Panc1 (cell line): Measurements from ENCODE around the gene TC2N. TPM values are rescaled to one million over a fixed set of nuclear protein-coding genes. Genes with fewer than 3 reads are reported as not detected.

Experiments used
- ATAC-seq: fragments of 200-7000 bp; cut with Tn5 transposase; 2 replicates; pipeline ENCODE4 v1.9.1; 2020; ENCODE audit warnings: mild to moderate bottlenecking, moderate library complexity
- BruUV-seq: library from RNA; stranded (reverse); fragments of 400-500 nt; replicated peaks from 2 replicates; lab custom pipeline; 2021; lab: Mats Ljungman, UMichigan
- CTCF ChIA-PET: fragments of 300-600 bp; sonication (Branson Sonifier 250); formaldehyde crosslinking; loops from one replicate; lab custom pipeline; 2022; ENCODE audit warnings: antibody characterized with exemption; lab: Charles Lee
- POLR2A ChIA-PET: fragments of 300-600 bp; sonication (Branson Sonifier 250); formaldehyde crosslinking; loops from one replicate; lab custom pipeline; 2022; ENCODE audit warnings: antibody characterized with exemption; lab: Charles Lee
- DNase-seq: peaks from one replicate; pipeline ENCODE4 v3.0.0-alpha.2; 2010; ENCODE audit warnings: low read depth, low spot score
- H3K27ac ChIP-seq: 2 replicates; pipeline ENCODE4 v1.5.1; 2011; ENCODE audit warnings: mild to moderate bottlenecking, low read length, inconsistent platforms
- H3K27me3 ChIP-seq: fragments of 200-500 bp; sonication (Bioruptor generic); 2 replicates; pipeline ENCODE4 v1.6.0; 2014; ENCODE audit warnings: low read length, inconsistent platforms; ENCODE audit not compliant: control insufficient read depth, insufficient read depth
- H3K36me3 ChIP-seq: fragments of 200-500 bp; sonication (Bioruptor generic); 2 replicates; pipeline ENCODE4 v1.5.1; 2014; ENCODE audit warnings: inconsistent platforms, mild to moderate bottlenecking, low read length, moderate library complexity; ENCODE audit not compliant: control insufficient read depth, insufficient read depth
- H3K4me1 ChIP-seq: 2 replicates; pipeline ENCODE4 v1.5.1; 2011; ENCODE audit warnings: inconsistent platforms, mild to moderate bottlenecking, low read length, moderate library complexity; ENCODE audit not compliant: control insufficient read depth, insufficient read depth
- H3K4me3 ChIP-seq, 2 experiments: 2 replicates each; pipeline ENCODE4 v1.5.1; 2011 to 2012; ENCODE audit warnings: low read depth in 2 of 2, low read length in 2 of 2, mild to moderate bottlenecking in 2 of 2, inconsistent platforms in 1 of 2, moderate library complexity in 1 of 2
- H3K9me3 ChIP-seq: fragments of 200-500 bp; sonication (Bioruptor generic); 2 replicates; pipeline ENCODE4 v1.5.1; 2014; ENCODE audit warnings: low read depth, mild to moderate bottlenecking, inconsistent platforms, low read length, moderate library complexity; ENCODE audit not compliant: control insufficient read depth, insufficient read depth
- POLR2AphosphoS5 ChIP-seq: IDR thresholded peaks from 2 replicates; pipeline ENCODE4 v1.6.1; 2012; ENCODE audit warnings: mild to moderate bottlenecking, low read depth, low read length, moderate library complexity
- SIN3A ChIP-seq: IDR thresholded peaks from 2 replicates; pipeline ENCODE4 v1.6.1; 2012; ENCODE audit warnings: low read depth, mild to moderate bottlenecking, low read length, moderate library complexity, borderline replicate concordance; ENCODE audit not compliant: insufficient read depth
- TCF7L2 ChIP-seq: IDR thresholded peaks from 2 replicates; pipeline ENCODE4 v1.6.1; 2011; ENCODE audit warnings: mild to moderate bottlenecking, low read depth, low read length, inconsistent platforms
- in situ Hi-C: cut with HindIII; loops from 2 replicates; pipeline ENCODE4 v1.10.0; 2016; ENCODE audit warnings: low sequenced_read_pairs, low pct_unique_long_range_greater_than_20kb
- intact Hi-C: fragments of 100-400 bp; cut with micrococcal nuclease; formaldehyde crosslinking; loops from one replicate; pipeline ENCODE4 v1.10.0; 2022; ENCODE audit not compliant: unreplicated experiment
- total RNA-seq: library from RNA; stranded (reverse); gene quantifications from one replicate; pipeline ENCODE4 v1.2.1, GENCODE V29; 2021; ENCODE audit not compliant: unreplicated experiment
- TF ChIP-seq, protein P1 (sequence below), 2 experiments: IDR thresholded peaks; 2 replicates each; pipeline ENCODE4 v1.6.1; 2011 to 2012; ENCODE audit warnings: low read depth in 2 of 2, control low read depth in 1 of 2, low read length in 1 of 2, mild to moderate bottlenecking in 1 of 2, moderate library complexity in 1 of 2; ENCODE audit not compliant: insufficient read depth in 1 of 2
- TF ChIP-seq, protein P2 (sequence below): fragments of 450-650 bp; IDR thresholded peaks from 2 replicates; pipeline ENCODE4 v1.5.1; 2017; ENCODE audit warnings: mild to moderate bottlenecking

Gene TC2N
- total RNA-seq, 1 experiment from 2014 or later, result 0.49 TPM

DNA sequence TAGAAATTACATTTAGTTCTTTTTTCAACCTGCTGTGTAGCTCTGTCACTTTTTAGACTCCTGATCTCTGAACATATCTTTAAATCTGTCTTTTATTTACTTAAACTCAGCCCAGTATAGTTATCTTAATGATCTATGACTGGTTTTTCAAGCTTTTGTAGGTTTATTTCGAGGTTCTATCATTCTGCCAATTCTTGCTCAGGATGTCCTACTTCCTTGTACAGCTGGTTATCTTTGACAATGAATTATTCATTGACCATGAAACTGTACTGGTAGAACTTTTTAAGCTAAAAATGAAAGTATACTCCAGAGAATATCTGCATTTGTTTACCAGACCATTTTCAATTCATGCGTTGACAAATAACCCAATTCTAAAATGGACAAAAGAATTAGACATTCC lies 37.8 kb downstream of the TC2N start:
- in situ Hi-C loops (no loop called here), intact Hi-C loops (no loop called here)
- Histone ChIP-seq H3K9me3 (no peaks in the 10 kb centered on the region), H3K27me3 (peaks cover 15% of the 10 kb centered on the region), H3K36me3 (no peaks in the 10 kb centered on the region), H3K27ac (no peak overlapping the region), H3K4me1 (no peaks in the 10 kb centered on the region), H3K4me3 (no peak overlapping the region)
- TF ChIP-seq, protein P1, sequence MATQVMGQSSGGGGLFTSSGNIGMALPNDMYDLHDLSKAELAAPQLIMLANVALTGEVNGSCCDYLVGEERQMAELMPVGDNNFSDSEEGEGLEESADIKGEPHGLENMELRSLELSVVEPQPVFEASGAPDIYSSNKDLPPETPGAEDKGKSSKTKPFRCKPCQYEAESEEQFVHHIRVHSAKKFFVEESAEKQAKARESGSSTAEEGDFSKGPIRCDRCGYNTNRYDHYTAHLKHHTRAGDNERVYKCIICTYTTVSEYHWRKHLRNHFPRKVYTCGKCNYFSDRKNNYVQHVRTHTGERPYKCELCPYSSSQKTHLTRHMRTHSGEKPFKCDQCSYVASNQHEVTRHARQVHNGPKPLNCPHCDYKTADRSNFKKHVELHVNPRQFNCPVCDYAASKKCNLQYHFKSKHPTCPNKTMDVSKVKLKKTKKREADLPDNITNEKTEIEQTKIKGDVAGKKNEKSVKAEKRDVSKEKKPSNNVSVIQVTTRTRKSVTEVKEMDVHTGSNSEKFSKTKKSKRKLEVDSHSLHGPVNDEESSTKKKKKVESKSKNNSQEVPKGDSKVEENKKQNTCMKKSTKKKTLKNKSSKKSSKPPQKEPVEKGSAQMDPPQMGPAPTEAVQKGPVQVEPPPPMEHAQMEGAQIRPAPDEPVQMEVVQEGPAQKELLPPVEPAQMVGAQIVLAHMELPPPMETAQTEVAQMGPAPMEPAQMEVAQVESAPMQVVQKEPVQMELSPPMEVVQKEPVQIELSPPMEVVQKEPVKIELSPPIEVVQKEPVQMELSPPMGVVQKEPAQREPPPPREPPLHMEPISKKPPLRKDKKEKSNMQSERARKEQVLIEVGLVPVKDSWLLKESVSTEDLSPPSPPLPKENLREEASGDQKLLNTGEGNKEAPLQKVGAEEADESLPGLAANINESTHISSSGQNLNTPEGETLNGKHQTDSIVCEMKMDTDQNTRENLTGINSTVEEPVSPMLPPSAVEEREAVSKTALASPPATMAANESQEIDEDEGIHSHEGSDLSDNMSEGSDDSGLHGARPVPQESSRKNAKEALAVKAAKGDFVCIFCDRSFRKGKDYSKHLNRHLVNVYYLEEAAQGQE (IDR thresholded peaks at IDR 0.05; ENCODE audit: insufficient read depth in 1 of 2, low read depth in 2 of 2, low read length in 1 of 2), result no peak
- TF ChIP-seq SIN3A, result no peak
- TF ChIP-seq, protein P2, sequence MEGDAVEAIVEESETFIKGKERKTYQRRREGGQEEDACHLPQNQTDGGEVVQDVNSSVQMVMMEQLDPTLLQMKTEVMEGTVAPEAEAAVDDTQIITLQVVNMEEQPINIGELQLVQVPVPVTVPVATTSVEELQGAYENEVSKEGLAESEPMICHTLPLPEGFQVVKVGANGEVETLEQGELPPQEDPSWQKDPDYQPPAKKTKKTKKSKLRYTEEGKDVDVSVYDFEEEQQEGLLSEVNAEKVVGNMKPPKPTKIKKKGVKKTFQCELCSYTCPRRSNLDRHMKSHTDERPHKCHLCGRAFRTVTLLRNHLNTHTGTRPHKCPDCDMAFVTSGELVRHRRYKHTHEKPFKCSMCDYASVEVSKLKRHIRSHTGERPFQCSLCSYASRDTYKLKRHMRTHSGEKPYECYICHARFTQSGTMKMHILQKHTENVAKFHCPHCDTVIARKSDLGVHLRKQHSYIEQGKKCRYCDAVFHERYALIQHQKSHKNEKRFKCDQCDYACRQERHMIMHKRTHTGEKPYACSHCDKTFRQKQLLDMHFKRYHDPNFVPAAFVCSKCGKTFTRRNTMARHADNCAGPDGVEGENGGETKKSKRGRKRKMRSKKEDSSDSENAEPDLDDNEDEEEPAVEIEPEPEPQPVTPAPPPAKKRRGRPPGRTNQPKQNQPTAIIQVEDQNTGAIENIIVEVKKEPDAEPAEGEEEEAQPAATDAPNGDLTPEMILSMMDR, result no peak
- no peak for TF ChIP-seq POLR2AphosphoS5
- no peak for TF ChIP-seq TCF7L2
- CTCF ChIA-PET, result no interaction called here
- DNase-seq, result no peak
- ATAC-seq, result no peak
- no TSS peak for BruUV-seq
- POLR2A ChIA-PET, result no interaction called here

DNA sequence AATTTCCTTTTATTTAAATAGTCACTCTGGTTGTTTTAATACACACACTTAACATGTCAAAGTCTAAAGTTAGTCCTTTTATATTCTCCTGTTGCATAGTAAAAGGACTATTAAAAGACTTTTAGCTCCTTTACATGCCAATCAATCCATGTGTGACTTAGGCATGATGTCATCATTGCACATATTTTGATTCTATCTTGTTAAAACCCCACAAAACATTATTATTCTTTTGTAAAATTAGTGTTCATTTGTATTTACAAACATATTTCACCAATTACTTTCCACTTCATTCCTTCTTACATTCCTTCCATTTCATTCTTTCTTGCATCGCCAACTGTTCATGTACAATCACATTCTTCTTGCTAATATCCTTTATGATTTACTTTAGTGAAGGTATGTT lies 39.6 kb downstream of the TC2N start:
- intact Hi-C loops (no loop called here), in situ Hi-C loops (no loop called here)
- ChIA-PET POLR2A (no interaction called here), CTCF (no interaction called here)
- no peak overlapping the region for H3K27ac ChIP-seq
- no peaks in the 10 kb centered on the region for H3K36me3 ChIP-seq
- TF ChIP-seq, protein P1 (IDR thresholded peaks at IDR 0.05; ENCODE audit: insufficient read depth in 1 of 2, low read depth in 2 of 2, low read length in 1 of 2), result no peak
- TF ChIP-seq TCF7L2 (no peak), SIN3A (no peak), POLR2AphosphoS5 (no peak)
- TF ChIP-seq, protein P2, result no peak
- peaks cover 6% of the 10 kb centered on the region for H3K27me3 ChIP-seq
- BruUV-seq, result no TSS peak
- H3K4me3 ChIP-seq, result no peak overlapping the region
- ATAC-seq, result no peak
- H3K9me3 ChIP-seq, result no peaks in the 10 kb centered on the region
- DNase-seq, result no peak
- no peaks in the 10 kb centered on the region for H3K4me1 ChIP-seq
